Breast epithelium (tissue), 4 donors: ENCODE results near the gene OSBPL5. TPM values are rescaled to one million over a fixed set of nuclear protein-coding genes. Genes with fewer than 3 reads are reported as not detected.
A peak's percentile ranks its signal among the peaks of the same experiment; 100 is the strongest.

Experiments used
- DNase-seq, 2 donors: peaks; one replicate each; pipeline ENCODE4 v3.0.0-alpha.2; 2019; ENCODE audit warnings: low spot score in 2 of 2
- H3K27ac ChIP-seq, 2 donors: fragments of 200-600 bp; sonication (generic) in 1 of 2; one replicate each; pipeline ENCODE4 v1.5.1; 2016 to 2019; ENCODE audit warnings: mild to moderate bottlenecking in 1 of 2
- H3K27me3 ChIP-seq, 2 donors: fragments of 200-600 bp; sonication (generic) in 1 of 2; one replicate each; pipeline versions ENCODE4 v1.5.1 to v1.6.0; 2017 to 2019; ENCODE audit warnings: control low read depth in 1 of 2, mild to moderate bottlenecking in 1 of 2
- H3K36me3 ChIP-seq: fragments of 200-600 bp; one replicate; pipeline ENCODE4 v1.5.1; 2019
- H3K4me1 ChIP-seq, 2 donors: fragments of 200-600 bp; sonication (generic); one replicate each; pipeline ENCODE4 v1.5.1; 2016 to 2019; ENCODE audit warnings: control low read depth in 1 of 2
- H3K4me3 ChIP-seq, 3 donors: fragments of 200-600 bp; sonication (generic); 1 replicate in 2 of 3; 2 replicates in 1 of 3; pipeline ENCODE4 v1.5.1; 2016 to 2019; ENCODE audit warnings: mild to moderate bottlenecking in 3 of 3, moderate library complexity in 2 of 3
- H3K9me3 ChIP-seq, 2 donors: fragments of 200-600 bp; sonication (generic) in 1 of 2; one replicate each; pipeline ENCODE4 v1.5.1; 2016 to 2019; ENCODE audit warnings: control low read depth in 1 of 2
- CTCF ChIP-seq, 3 donors: fragments of 450-650 bp; IDR thresholded peaks; one replicate each; pipeline ENCODE4 v1.5.1; 2016 to 2017; ENCODE audit warnings: antibody characterized with exemption in 3 of 3, mild to moderate bottlenecking in 3 of 3, moderate library complexity in 3 of 3
- POLR2A ChIP-seq: fragments of 450-650 bp; IDR thresholded peaks from one replicate; pipeline ENCODE4 v1.6.1; 2016; ENCODE audit warnings: antibody characterized with exemption, mild to moderate bottlenecking, moderate library complexity
- POLR2AphosphoS5 ChIP-seq, 3 donors: sonication (generic); formaldehyde crosslinking; IDR thresholded peaks; one replicate each; pipeline ENCODE4 v1.6.1; 2017; ENCODE audit warnings: antibody characterized with exemption in 3 of 3
- intact Hi-C: fragments of 100-400 bp; cut with DNase I; formaldehyde crosslinking; loops from one replicate; pipeline ENCODE4 v1.15.1; 2023; ENCODE audit warnings: low total_unique reads
- total RNA-seq, 3 donors: library from RNA; depleted of rRNA; stranded (reverse); fragments of >200 nt; gene quantifications; one replicate each; pipeline ENCODE4 v1.1.0, GENCODE V29; 2016

OSBPL5 gene
- total RNA-seq, 3 donors from 2014 or later = 25.3 to 64.2 (median 27.8) TPM

- Histone ChIP-seq H3K9me3 (no peaks in the 10 kb centered on the region), H3K27ac (no peak overlapping the region), H3K4me3 (no peak overlapping the region), H3K4me1 (no peaks in the 10 kb centered on the region), H3K36me3 (no peaks in the 10 kb centered on the region), H3K27me3 (peaks cover 0 to 35% of the 10 kb centered on the region in 2 donors)
- TF ChIP-seq POLR2A = no peak
- no peak for TF ChIP-seq CTCF (IDR thresholded peaks at IDR 0.05)
- TF ChIP-seq POLR2AphosphoS5 (IDR thresholded peaks at IDR 0.05) = no peak
- DNase-seq = no peak
- intact Hi-C loops = no loop called here
Measured at GRCh38 chr11:3201677-3202181, 36.6 kb upstream of the OSBPL5 start.

- intact Hi-C loops = no loop called here
- Histone ChIP-seq H3K4me1 (no peaks in the 10 kb centered on the region), H3K36me3 (no peaks in the 10 kb centered on the region), H3K4me3 (no peak overlapping the region), H3K27ac (no peak overlapping the region), H3K27me3 (peaks cover 0 to 35% of the 10 kb centered on the region in 2 donors), H3K9me3 (no peaks in the 10 kb centered on the region)
- no peak for DNase-seq
- TF ChIP-seq CTCF (IDR thresholded peaks at IDR 0.05) = no peak
- TF ChIP-seq POLR2A = no peak
- TF ChIP-seq POLR2AphosphoS5 (IDR thresholded peaks at IDR 0.05) = no peak
Measured at GRCh38 chr11:3201112-3201581, 36.0 kb upstream of the OSBPL5 start.

DNA sequence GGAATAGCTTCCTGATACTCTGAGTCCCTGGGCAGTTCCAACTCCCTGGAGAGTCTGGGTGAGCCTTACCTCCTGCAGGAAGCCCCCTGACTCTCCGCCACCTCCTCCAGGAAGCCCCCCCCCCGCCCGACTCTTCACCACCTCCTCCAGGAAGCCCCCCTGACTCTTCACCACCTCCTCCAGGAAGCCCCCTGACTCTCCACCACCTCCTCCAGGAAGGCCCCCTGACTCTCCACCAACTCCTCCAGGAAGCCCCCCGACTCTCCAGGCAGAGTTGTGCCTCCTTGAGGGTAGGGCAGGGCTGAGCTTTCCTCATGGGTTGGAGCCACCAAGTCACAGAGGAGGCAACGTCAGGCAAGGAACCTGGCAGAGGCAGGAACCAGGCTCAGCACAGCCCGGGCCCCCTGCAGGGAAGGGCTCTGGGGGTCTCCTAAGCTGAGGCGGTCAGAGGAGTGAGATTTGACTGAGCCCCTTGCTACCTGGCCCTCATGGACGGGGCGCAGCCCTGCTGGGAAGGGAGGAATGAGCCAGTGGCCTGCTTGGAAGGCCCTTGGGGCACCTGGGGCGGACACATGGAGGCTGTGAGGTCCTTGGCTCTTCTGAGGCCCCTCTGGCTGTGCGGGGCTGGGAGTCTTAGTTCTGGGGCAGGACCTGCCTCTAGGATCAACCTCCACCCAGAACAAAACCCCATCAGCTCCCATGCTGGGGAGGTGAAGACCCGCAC lies 35.4 kb upstream of the OSBPL5 start:
- Histone ChIP-seq H3K9me3 (no peaks in the 10 kb centered on the region), H3K4me3 (no peak overlapping the region), H3K27ac (no peak overlapping the region), H3K4me1 (no peaks in the 10 kb centered on the region), H3K27me3 (peaks cover 0 to 35% of the 10 kb centered on the region in 2 donors), H3K36me3 (no peaks in the 10 kb centered on the region)
- no peak for TF ChIP-seq POLR2AphosphoS5 (IDR thresholded peaks at IDR 0.05)
- no peak for TF ChIP-seq CTCF (IDR thresholded peaks at IDR 0.05)
- TF ChIP-seq POLR2A = no peak
- intact Hi-C loops = no loop called here
- no peak for DNase-seq

DNA sequence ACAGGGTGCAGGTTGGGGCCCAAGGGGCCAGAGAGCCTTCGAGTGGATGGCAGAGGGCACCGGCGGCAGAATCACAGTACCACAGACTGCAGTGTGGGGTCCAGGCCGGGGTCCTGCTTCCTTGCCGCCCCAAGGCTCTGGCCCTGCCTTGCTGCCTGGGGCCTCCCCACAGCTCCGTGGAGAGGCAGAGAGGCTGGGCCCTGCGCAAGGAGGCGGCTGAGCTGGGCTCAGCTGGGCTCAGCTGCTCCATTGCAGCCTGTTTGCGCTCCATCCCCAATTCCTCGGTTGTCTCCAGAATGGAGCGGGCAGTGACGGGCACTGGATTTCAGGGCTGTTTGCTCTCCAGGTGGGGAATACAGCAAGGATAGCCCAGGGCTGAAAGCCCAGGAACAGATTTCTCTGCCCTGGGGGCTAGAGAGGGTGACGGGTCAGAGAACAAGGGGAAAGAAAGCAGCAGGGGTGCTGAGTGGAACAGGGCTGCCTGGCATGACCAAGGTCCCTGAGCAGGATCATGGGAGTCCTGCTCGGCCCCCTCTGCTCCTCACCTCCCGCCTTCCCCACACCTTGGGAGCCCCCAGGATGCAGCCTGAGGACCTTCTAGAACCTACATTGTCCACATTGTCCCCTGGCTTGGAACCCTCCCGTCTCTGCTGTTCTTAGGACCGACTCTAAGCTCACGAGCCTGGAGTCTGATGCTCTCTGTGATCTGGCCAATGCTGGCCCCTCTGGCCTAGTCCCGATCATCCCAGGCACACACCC lies 34.6 kb upstream of the OSBPL5 start:
- H3K27ac ChIP-seq = no peak overlapping the region
- peak in 1 of 2 donors; percentile 47 for DNase-seq
- H3K4me1 ChIP-seq = no peaks in the 10 kb centered on the region
- no peaks in the 10 kb centered on the region for H3K36me3 ChIP-seq
- peaks cover 0 to 35% of the 10 kb centered on the region in 2 donors for H3K27me3 ChIP-seq
- no peaks in the 10 kb centered on the region for H3K9me3 ChIP-seq
- intact Hi-C loops = no loop called here
- no peak overlapping the region for H3K4me3 ChIP-seq
- TF ChIP-seq CTCF (IDR thresholded peaks at IDR 0.05) (no peak), POLR2AphosphoS5 (IDR thresholded peaks at IDR 0.05) (no peak), POLR2A (no peak)

GRCh38 chr11:3198815-3199214 lies 33.7 kb upstream of the OSBPL5 start:
- intact Hi-C loops = no loop called here
- Histone ChIP-seq H3K4me3 (no peak overlapping the region), H3K4me1 (no peaks in the 10 kb centered on the region), H3K9me3 (no peaks in the 10 kb centered on the region), H3K36me3 (no peaks in the 10 kb centered on the region), H3K27ac (no peak overlapping the region), H3K27me3 (peaks cover 0 to 35% of the 10 kb centered on the region in 2 donors)
- TF ChIP-seq CTCF (IDR thresholded peaks at IDR 0.05) (no peak), POLR2AphosphoS5 (IDR thresholded peaks at IDR 0.05) (no peak)
- DNase-seq = peak in 1 of 2 donors; percentile 49
